GM04503 (cell line): Measurements from ENCODE around the gene SYT1.
"Not testable (repeated sequence)": the region's sequence is repeated elsewhere in the genome, so short reads cannot be mapped to it uniquely, and the experiment has no call there.

Experiments used
- DNase-seq: peaks from one replicate; pipeline ENCODE4 v3.0.0-alpha.2; 2012; ENCODE audit warnings: low read depth

Gene SYT1

GRCh38 chr12:79141776-79142175 is 277.2 kb downstream of the SYT1 start:
- DNase-seq, result no peak

- no peak for DNase-seq
These were observed 279.2 kb downstream of the SYT1 start for GRCh38 chr12:79143803-79144202.

DNA sequence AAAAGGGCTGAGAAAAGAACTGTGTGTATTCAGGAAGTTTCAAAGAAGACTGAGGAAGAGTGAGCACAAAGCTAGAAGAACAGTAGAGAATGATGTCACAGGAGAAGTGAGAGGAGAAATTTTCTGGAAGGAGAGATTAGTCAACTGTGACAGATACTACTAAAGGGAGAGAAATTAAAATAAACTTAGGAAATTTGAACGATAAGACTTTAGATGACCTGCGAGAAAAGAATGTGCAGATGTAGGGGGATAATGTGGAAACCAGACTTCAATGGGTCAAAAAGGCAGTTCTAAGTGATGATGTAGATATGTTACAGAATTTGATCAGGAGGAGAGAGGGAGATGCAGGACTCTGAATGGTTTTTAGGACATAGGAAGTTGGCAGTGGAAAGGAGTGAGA is 287.4 kb downstream of the SYT1 start:
- no peak for DNase-seq

DNA sequence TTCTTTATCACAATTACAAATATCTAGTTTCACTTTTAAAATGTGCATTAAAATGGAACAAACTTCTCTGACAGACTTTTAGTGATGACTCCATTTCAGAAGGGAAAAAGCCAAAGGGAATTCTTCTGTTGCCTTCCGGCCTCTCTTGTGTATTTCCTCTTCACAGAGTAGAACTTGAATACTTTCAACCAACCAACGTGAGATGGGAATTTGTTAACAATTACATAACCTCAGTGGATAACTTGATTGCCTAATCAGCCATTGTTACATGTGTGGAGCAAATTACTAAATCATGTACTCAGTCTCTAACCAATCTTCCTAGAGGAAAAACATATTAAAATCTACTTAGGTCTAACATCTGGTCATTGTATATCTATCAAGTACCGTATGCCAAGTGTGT is 291.1 kb downstream of the SYT1 start:
- peak; percentile 10 for DNase-seq

DNA sequence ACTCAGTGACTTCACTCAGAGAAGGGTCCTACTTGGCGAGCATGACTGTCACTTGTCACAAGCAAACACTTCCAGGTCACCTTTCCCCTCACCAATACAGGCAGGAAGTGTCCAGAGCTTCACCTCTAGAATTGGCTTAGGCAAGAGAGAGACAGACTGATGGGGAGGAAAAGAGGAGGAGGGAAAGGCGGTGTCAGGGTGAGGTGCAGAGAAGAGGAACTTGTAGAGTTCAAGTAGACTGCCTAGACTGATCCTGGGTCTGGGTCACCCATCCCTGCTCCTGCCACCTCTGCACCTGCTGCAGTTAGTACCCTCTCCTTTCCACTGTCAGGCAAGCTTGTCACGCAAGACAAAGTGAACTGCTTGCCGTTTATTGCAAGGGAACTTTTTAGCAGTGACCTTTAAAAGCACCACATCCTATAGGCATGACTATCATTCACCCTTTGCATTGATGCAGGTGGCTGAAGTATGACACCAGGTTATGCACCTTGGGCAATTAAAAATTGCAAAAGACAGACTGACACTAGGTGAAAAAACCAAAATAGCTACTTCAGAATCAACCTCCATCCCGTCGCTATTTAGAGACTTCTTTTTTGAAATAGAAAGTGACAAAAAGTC is 292.4 kb downstream of the SYT1 start:
- DNase-seq, result no peak

GRCh38 chr12:79161249-79161934 is 296.8 kb downstream of the SYT1 start:
- DNase-seq, result no peak

DNA sequence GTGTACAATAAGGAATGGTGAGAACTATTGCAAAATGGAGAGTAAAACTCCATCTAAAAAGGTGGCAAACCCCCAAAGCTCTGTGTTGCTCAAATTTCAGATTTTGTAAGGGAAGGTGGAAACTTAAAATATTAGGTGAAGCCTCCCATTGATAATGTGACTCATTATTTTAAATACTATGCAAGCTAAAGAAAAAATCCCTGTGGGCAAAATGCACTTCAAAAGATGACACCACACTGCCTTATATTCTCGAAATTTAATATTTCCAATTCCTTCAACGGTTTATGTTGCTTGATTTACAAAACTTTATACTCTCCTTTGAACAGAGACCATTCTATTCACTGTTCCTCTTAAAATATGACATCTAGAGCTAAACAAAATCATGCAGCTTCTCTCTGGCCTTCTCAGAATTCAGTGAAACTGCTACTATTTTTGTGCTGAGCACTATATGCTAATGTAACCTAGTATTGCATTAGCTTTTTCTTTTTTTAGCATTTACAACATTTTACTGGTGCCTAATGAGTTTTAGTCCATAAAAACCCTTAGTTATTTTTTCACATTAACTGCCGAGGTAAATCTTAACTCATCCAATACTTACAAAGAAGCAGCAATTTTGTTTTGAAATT is 297.7 kb downstream of the SYT1 start:
- no peak for DNase-seq

DNA sequence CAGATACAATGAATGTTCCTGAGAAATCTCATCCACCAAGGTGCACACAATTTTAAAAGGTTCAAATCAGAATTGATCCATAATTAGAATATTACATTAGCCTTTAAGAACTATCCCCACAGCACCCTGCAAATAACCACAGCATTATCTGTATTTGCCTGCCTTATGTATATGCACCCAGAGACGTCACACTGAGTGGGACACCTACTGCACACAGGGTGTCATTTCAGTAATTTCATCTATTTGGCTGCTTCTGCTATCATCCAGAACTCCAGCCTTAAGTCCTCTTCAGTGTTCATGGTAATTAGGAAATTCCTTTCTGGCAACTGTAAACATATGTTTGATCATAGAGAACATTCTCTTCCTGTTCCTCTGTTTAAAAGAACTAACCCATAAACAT is 298.4 kb downstream of the SYT1 start:
- no peak for DNase-seq

- no peak for DNase-seq
These were observed 300.3 kb downstream of the SYT1 start for GRCh38 chr12:79164890-79165289.

- DNase-seq, result no peak
These were observed 304.1 kb downstream of the SYT1 start for GRCh38 chr12:79168687-79169086.

GRCh38 chr12:79174626-79175025 is 310.1 kb downstream of the SYT1 start:
- peak; percentile 12 for DNase-seq

- DNase-seq, result no peak
These were observed 318.4 kb downstream of the SYT1 start for GRCh38 chr12:79183003-79183402.

- DNase-seq, result no peak
These were observed 319.4 kb downstream of the SYT1 start for GRCh38 chr12:79183926-79184325.

- no peak for DNase-seq
These were observed 321.9 kb downstream of the SYT1 start for GRCh38 chr12:79186506-79186905.

DNA sequence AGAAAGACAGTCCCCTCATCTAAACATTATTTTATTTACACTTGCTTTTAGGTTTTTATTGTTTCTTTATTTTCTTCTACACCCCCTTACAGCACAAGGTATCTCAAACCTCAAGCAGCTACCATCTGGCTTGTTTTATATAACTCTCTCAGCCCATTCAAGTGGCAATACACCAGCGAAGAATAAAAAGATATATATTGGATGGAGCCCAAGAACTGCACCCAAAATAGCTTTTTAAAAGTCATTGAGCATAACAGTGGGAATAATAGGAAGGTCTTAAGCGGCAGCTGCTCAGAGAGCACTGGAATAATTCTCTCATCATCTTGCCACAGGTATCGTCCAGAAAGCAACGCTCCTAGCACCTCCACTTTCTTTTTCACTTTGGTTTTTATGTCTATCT is 322.5 kb downstream of the SYT1 start:
- DNase-seq, result no peak

GRCh38 chr12:79191391-79191790 is 326.8 kb downstream of the SYT1 start:
- DNase-seq, result no peak

GRCh38 chr12:79194595-79194994 is 330.0 kb downstream of the SYT1 start:
- no peak for DNase-seq

DNA sequence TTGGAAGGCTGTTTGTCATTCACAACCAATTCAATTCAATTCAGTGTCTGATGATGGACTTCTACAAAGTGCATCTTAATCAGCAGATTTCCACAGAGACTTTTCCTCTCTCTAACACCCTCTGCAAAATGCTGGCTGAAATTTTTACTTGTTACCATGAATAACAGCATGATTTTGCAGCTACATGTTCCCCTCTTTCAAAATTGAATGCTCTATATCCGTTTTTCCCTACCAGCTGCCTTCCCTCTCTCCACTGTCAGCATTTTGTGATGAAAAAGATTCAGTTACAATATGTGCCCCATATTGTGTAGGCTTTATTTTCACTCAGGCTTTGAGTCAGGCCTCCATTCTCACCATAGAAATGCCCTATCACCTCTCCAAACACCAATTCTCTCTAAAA is 334.6 kb downstream of the SYT1 start:
- DNase-seq, result no peak

DNA sequence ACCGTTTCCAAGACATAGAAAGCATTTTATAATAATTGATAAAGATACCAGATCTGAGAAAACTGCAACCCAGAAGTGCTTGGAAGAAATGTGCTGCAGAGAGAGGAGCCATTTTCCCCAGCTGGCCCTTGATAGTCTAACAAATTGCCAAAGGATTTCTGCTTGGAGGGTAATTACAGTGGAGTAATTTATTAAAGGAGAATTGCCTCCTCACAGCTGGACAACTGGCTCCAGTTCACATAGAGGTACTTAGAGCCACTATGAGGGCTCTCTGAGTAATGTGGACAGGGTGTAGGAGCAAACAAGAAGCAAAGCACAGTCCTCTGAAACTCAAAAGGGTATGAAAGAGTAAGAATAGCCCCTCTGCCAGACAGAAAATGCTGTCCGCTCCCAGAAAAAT is 335.6 kb downstream of the SYT1 start:
- no peak for DNase-seq

GRCh38 chr12:79203058-79203647 is 338.6 kb downstream of the SYT1 start:
- DNase-seq, result no peak

GRCh38 chr12:79206871-79207270 is 342.3 kb downstream of the SYT1 start:
- no peak for DNase-seq

- DNase-seq, result not testable (repeated sequence)
These were observed 345.8 kb downstream of the SYT1 start for GRCh38 chr12:79210403-79210802.

DNA sequence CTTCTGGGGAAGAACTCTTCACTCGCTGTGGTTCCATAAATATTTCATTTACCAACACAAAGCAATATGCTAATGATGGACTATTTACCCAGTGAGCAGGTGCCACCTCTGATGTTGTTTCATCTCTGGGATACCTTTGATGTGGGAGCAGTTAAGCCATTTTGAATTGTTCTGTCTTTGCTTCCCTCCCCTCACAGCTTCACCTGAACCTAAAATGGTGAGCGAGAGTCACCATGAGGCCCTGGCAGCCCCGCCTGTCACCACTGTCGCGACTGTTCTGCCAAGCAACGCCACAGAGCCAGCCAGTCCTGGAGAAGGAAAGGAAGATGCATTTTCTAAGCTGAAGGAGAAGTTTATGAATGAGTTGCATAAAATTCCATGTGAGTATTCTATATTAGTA is 352.7 kb downstream of the SYT1 start:
- DNase-seq, result no peak
